Measurements from ENCODE around the gene ATP7B.

The ATP7B gene

DNA sequence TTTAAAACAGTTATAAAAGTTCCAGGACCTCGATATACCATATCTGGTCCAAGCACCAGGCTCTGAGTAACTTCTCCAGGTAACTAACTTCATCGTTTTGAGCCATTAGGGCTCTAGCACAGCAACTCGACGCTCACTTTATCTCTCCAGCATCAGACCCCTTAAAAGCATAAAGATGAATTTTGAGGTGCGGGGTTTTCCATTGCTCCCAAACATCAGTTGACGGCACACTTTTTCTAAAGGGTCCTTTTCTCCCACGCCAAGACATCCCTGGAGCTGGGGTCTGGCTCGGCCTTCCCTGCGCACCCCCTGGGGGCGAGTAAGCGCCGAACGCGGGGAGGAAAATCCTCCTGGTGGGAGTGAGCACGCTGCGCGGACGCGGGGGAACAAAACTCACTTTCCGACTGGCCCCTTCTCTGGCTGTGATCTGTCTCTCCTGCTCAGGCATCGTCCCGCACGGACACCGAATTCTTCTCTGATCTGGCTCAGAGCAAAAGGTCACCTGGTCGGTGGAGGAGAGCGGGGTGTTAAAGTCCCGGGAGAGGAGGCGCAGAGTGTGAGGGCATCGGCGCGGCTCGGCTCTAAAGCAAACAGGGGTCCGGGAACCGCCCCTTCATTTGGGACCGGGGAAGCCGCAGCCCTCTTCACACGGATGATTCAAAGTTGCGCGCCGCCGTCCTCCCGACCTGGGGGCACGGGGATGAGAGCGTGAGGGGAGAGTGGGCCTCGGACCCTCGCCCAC lies at the start of gene ATP7B:
ATP7B (minus strand) TSS at position 561 of the 742 bp plus-strand sequence; CDS start at position 448, 113 bp downstream.
- peak; percentile 77 for DNase-seq (ENCODE audit: low spot score)
- Histone ChIP-seq H3K27ac (peak within 1 kb of the TSS; percentile 40 to 80), H3K4me3 (peak within 1 kb of the TSS; percentile 100)
- TF ChIP-seq, protein P1, sequence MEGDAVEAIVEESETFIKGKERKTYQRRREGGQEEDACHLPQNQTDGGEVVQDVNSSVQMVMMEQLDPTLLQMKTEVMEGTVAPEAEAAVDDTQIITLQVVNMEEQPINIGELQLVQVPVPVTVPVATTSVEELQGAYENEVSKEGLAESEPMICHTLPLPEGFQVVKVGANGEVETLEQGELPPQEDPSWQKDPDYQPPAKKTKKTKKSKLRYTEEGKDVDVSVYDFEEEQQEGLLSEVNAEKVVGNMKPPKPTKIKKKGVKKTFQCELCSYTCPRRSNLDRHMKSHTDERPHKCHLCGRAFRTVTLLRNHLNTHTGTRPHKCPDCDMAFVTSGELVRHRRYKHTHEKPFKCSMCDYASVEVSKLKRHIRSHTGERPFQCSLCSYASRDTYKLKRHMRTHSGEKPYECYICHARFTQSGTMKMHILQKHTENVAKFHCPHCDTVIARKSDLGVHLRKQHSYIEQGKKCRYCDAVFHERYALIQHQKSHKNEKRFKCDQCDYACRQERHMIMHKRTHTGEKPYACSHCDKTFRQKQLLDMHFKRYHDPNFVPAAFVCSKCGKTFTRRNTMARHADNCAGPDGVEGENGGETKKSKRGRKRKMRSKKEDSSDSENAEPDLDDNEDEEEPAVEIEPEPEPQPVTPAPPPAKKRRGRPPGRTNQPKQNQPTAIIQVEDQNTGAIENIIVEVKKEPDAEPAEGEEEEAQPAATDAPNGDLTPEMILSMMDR (IDR thresholded peaks at IDR 0.05): no peak

DNA sequence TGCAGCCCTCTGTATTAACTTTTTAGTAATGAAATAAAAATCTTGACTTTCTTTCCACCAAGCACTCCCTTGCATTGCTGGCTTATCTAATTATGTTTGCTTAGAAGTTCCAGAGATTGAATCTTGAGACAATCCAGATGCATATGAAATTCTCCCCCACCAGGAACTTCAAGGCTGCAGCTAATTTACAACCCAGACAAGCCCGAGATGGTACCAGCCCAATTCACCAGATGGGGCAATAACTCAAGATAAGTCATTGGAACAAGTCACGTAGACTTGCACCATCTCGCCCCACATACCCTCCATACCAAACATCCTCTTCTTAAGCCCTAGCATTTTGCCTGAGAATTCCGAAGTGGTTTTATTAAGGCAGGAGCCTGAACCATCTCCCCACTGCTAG lies 42.2 kb upstream of the ATP7B start:
- no peak overlapping the region for H3K27ac ChIP-seq
- TF ChIP-seq, protein P1 (IDR thresholded peaks at IDR 0.05): no peak
- no peak overlapping the region for H3K4me3 ChIP-seq
- DNase-seq (ENCODE audit: low spot score): no peak

DNA sequence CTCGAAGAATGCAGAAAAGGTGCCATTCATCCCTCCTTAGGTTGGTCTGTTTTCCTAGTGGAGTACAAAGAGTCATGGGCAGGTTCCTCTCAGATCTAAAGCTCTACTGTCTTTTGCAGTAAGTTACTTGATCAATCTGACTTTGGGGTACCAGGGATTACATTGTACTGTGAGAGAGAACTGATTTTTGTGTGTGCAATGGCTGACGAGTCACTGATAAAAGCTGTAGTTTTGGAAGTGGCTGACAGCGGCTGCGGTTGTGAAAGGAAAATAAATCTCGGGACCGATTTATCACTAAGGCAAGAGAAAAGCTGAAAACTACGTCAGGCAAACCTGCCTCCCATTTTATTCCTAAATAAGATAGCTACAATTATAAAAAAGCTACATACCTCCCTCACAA lies 40.1 kb upstream of the ATP7B start:
- H3K27ac ChIP-seq: no peak overlapping the region
- TF ChIP-seq, protein P1 (IDR thresholded peaks at IDR 0.05): no peak
- DNase-seq (ENCODE audit: low spot score): no peak
- H3K4me3 ChIP-seq: no peak overlapping the region

DNA sequence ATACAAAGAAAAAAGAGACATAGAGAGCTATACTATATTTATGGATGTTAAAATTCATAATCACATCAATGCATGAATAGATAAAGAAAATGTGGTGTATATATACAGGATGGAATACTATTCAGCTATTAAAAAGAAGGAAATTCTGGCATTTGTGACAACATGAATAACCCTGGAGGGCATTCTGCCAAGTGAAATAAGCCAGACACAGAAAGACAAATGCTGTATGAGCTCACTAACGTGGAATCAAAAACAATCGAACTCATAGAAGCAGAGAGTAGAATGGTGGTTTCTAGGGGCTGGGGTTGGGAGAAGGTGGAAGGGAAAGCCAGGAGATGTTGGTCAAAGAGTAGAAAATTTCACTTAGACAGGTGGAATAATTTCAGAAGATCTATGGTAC lies 37.3 kb upstream of the ATP7B start:
- TF ChIP-seq, protein P1 (IDR thresholded peaks at IDR 0.05): no peak
- no peak for DNase-seq (ENCODE audit: low spot score)
- Histone ChIP-seq H3K4me3 (no peak overlapping the region), H3K27ac (no peak overlapping the region)

DNA sequence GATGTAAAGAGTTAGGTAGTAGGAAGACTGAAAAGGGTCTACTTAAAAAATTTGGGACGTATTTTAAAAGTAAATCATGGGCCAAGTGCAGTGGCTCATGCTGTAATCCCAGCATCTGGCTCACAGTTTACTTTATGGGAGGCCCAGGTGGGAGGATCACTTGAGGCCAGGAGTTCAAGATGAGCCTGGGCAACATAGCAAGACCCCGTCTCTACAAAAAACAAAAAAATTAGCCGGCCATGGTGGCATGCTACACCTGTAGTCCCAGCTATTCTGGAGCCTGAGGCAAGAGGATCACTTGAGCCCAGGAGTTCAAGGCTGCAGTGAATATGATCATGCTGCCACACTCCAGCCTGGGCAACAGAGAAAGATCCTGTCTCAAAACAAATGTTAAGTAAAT lies 36.2 kb upstream of the ATP7B start:
- H3K27ac ChIP-seq: no peak overlapping the region
- TF ChIP-seq, protein P1 (IDR thresholded peaks at IDR 0.05): no peak
- no peak for DNase-seq (ENCODE audit: low spot score)
- H3K4me3 ChIP-seq: no peak overlapping the region

DNA sequence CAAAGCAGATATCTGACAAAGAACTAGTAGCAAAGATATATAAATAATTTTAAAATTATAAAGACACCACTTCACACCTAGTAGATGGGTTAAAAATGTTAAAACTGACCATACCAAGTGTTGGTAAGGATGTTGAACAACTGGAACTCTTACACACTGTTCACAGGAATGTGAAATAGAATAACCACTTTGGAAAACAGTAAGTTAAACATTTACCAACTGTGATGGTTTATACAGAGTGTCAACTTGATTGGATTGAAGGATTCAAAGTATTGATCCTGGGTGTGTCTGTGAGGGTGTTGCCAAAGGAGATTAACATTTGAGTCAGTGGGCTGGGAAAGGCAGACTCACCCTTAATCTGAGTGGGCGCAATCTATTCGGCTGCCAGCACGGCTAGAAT lies 32.4 kb upstream of the ATP7B start:
- TF ChIP-seq, protein P1 (IDR thresholded peaks at IDR 0.05): no peak
- no peak overlapping the region for H3K27ac ChIP-seq
- H3K4me3 ChIP-seq: no peak overlapping the region
- no peak for DNase-seq (ENCODE audit: low spot score)

DNA sequence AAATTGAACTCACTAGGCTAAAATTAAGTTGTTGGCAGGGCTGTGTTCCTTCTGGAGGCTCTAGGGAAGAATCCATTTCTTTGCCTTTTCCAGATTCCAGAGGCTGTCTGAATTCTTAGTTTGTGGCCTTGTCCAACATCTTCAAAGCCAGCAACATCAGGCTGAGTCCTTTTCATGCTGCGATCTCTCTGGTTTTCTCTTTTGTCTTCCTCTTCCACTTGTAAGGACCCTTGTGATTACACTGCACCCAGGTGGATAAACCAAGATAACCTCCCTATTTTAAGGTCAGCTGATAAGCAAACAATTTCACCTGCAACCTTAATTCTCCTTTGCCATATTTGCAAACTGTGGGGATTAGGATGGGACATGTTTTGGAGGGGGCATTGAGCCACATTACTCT lies 24.8 kb upstream of the ATP7B start:
- DNase-seq (ENCODE audit: low spot score): no peak
- Histone ChIP-seq H3K27ac (no peak overlapping the region), H3K4me3 (no peak overlapping the region)
- TF ChIP-seq, protein P1 (IDR thresholded peaks at IDR 0.05): no peak
